GM12878 (cell line): ENCODE results near the gene ASB15. TPM values are rescaled to one million over a fixed set of nuclear protein-coding genes. Genes with fewer than 3 reads are reported as not detected.

Experiments
- CBX5 ChIP-seq: sonication (generic); IDR thresholded peaks from 2 replicates; pipeline ENCODE4 v1.6.1; 2016; ENCODE audit warnings: low read depth, moderate library complexity, mild to moderate bottlenecking, inconsistent platforms
- ETV6 ChIP-seq, 2 experiments: fragments of 450-650 bp in 1 of 2; IDR thresholded peaks in 1 of 2; conservative IDR thresholded peaks in 1 of 2; 2 replicates each; pipeline ENCODE4 v1.6.1; 2014; ENCODE audit warnings: antibody characterized with exemption in 1 of 2, borderline replicate concordance in 1 of 2, low read depth in 1 of 2, mild to moderate bottlenecking in 1 of 2, moderate library complexity in 1 of 2
- FOXK2 ChIP-seq: fragments of 450-650 bp; IDR thresholded peaks from 2 replicates; pipeline ENCODE4 v1.6.1; 2017; ENCODE audit warnings: mild to moderate bottlenecking, moderate library complexity
- KDM1A ChIP-seq: fragments of 200-600 bp; sonication (generic); IDR thresholded peaks from 2 replicates; pipeline ENCODE4 v1.6.1; 2016; ENCODE audit warnings: borderline replicate concordance
- LARP7 ChIP-seq: fragments of 450-650 bp; IDR thresholded peaks from 2 replicates; pipeline ENCODE4 v1.6.1; 2017; ENCODE audit warnings: mild to moderate bottlenecking
- MTA3 ChIP-seq: IDR thresholded peaks from 2 replicates; pipeline ENCODE4 v1.6.1; 2012; ENCODE audit warnings: low read length, inconsistent platforms, borderline replicate concordance
- RELA ChIP-seq: fragments of 450-650 bp; IDR thresholded peaks from 2 replicates; pipeline ENCODE4 v1.8.0; 2014; ENCODE audit warnings: borderline replicate concordance; ENCODE audit not compliant: partially characterized antibody
- REST ChIP-seq: IDR thresholded peaks from 2 replicates; pipeline ENCODE4 v1.6.1; 2012; ENCODE audit warnings: mild to moderate bottlenecking, low read depth, low read length
- SKIL ChIP-seq: fragments of 450-650 bp; IDR thresholded peaks from 2 replicates; pipeline ENCODE4 v1.6.1; 2017; ENCODE audit warnings: mild to moderate bottlenecking, low read depth, inconsistent platforms; ENCODE audit not compliant: poor library complexity, severe bottlenecking
- STAT1 ChIP-seq: fragments of 450-650 bp; conservative IDR thresholded peaks from 2 replicates; pipeline ENCODE4 v1.6.1; 2014; ENCODE audit warnings: antibody characterized with exemption, mild to moderate bottlenecking
- STAT3 ChIP-seq: IDR thresholded peaks from 2 replicates; pipeline ENCODE4 v1.6.1; 2011; ENCODE audit warnings: low read depth, low read length, improper control_type of control experiment
- ZBTB11 ChIP-seq: fragments of 450-650 bp; formaldehyde crosslinking; IDR thresholded peaks from 2 replicates; pipeline ENCODE4 v1.5.0; 2022; ENCODE audit warnings: mild to moderate bottlenecking, missing genetic modification characterization
- polyA plus RNA-seq, 11 experiments: library from polyadenylated mRNA; depleted of rRNA in 4 of 11; unstranded in 6 of 11; stranded (reverse) in 5 of 11; fragments of >200 nt; fragmentation: Nextera tagmentation in 4 of 11; fragmentation: Illumina TruSeq in 1 of 11; extraction: Ambion mirVana in 4 of 11; extraction: Trizol in 1 of 11; gene quantifications; 1 replicate in 1 of 11; 2 replicates in 10 of 11; pipeline versions ENCODE4 v1.2.1 to v1.2.3, GENCODE V29; 2011 to 2016; ENCODE audit warnings: inconsistent platforms in 2 of 11, missing spikeins in 2 of 11, low read depth in 1 of 11
- total RNA-seq, 4 experiments: library from RNA; depleted of rRNA in 3 of 4; stranded (reverse); fragments of >200 nt in 3 of 4; fragmentation: Illumina TruSeq in 1 of 4; extraction: Trizol in 1 of 4; gene quantifications; 2 replicates each; pipeline versions ENCODE4 v1.2.1 to v1.2.3, GENCODE V29; 2013 to 2021

Gene ASB15
- total and polyA plus RNA-seq, 10 of the 15 experiments (the other 5 are each of a cell fraction or from before 2014, with no cell fraction given): not detected

- TF ChIP-seq ZBTB11 (CRISPR knock-in tag): no peak
- no peak for TF ChIP-seq KDM1A
- no peak for TF ChIP-seq REST
- no peak for TF ChIP-seq FOXK2
- TF ChIP-seq STAT1: no peak
- no peak for TF ChIP-seq RELA
- TF ChIP-seq STAT3: no peak
- TF ChIP-seq ETV6 (conservative IDR thresholded peaks at IDR 0.05 in 1 of 2, IDR thresholded peaks at IDR 0.05 in 1 of 2; ENCODE audit: borderline replicate concordance in 1 of 2, low read depth in 1 of 2): no peak
- no peak for TF ChIP-seq MTA3
- no peak for TF ChIP-seq CBX5
- TF ChIP-seq SKIL: no peak
- no peak for TF ChIP-seq LARP7
These were observed 60.7 kb downstream of the ASB15 start (continued) for GRCh38 chr7:123662293-123662692.
